ENCODE results near the gene SOX4.

DNA sequence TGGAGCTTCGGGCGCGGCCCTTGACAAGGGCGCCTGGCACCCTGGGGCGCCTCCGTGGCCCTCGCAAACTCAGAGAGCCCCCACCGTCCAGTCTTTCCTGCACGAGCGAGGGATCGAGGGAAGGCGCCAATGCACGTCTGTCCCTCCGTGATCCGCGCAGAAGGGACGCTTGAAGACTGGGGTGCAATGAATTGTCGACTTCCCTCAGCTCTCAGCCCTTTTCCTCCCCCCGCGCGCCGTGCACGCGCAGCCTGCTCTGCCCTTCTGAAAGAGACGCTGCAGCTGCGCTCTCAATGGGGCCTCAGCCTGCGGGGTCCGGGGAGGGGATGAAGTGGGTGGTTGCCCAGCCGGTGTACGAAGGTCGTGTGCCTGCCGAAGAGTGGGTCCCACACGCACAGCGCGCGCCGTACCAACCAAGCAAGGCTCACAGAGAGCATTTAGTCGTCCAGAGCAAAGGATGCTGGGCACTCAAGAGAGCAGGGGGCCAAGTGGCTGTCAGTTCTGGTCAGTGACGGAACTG is 5.5 kb upstream of the SOX4 start:
- TF ChIP-seq ZNF274 (IDR thresholded peaks at IDR 0.05; ENCODE audit: low read depth, low read length) (no peak), SP1 (IDR thresholded peaks at IDR 0.05; ENCODE audit: low read depth) (no peak), REST (IDR thresholded peaks at IDR 0.05; ENCODE audit: low read depth) (no peak), CTCF (IDR thresholded peaks at IDR 0.05 in 2 of 3, conservative IDR thresholded peaks at IDR 0.05 in 1 of 3; ENCODE audit: borderline replicate concordance in 1 of 3, insufficient read depth in 1 of 3, low read depth in 2 of 3, low read length in 2 of 3) (no peak), SRF (IDR thresholded peaks at IDR 0.05; ENCODE audit: low read depth) (no peak), RAD21 (IDR thresholded peaks at IDR 0.05; ENCODE audit: low read depth) (no peak), ZBTB33 (IDR thresholded peaks at IDR 0.05; ENCODE audit: extremely low read depth, insufficient replicate concordance, low read length) (no peak)
